GM21381 (cell line): ENCODE data around the gene METRNL.
"Not testable (repeated sequence)": the region's sequence is repeated elsewhere in the genome, so short reads cannot be mapped to it uniquely, and the experiment has no call there.

Experiments
- ATAC-seq: cut with Tn5 transposase; IDR thresholded peaks from one replicate; pipeline ENCODE4 v1.9.1; 2021; ENCODE audit warnings: mild to moderate bottlenecking, moderate library complexity; ENCODE audit not compliant: unreplicated experiment

METRNL gene

GRCh38 chr17:83133302-83134121, 54.1 kb downstream of the METRNL start:
- ATAC-seq, result no peak

GRCh38 chr17:83134456-83134855, 55.0 kb downstream of the METRNL start:
- ATAC-seq, result not testable (repeated sequence)

GRCh38 chr17:83135692-83136091, 56.3 kb downstream of the METRNL start:
- no peak for ATAC-seq

DNA sequence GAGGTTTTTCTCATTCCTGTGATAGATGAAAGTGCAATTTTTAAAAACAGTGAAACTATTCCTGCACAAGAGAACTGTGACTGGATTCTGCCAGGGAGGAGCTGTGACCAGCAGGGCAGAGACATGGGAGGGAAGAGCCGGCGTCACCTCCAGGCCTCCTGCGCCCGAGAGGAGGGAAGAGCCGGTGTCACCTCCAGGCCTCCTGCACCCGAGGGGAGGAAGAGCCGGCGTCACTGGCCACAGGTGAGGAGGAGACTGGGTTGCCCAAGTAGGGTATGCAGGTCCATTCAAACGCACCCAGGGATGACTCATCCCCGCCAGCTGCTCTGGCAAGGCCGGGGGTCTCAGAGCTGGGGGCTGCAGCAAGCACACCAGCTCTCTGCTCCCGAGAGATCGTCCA, 56.7 kb downstream of the METRNL start:
- no peak for ATAC-seq

- no peak for ATAC-seq
Measured at GRCh38 chr17:83136931-83137330, 57.5 kb downstream of the METRNL start.

- no peak for ATAC-seq
Measured at GRCh38 chr17:83137523-83137922, 58.1 kb downstream of the METRNL start.

DNA sequence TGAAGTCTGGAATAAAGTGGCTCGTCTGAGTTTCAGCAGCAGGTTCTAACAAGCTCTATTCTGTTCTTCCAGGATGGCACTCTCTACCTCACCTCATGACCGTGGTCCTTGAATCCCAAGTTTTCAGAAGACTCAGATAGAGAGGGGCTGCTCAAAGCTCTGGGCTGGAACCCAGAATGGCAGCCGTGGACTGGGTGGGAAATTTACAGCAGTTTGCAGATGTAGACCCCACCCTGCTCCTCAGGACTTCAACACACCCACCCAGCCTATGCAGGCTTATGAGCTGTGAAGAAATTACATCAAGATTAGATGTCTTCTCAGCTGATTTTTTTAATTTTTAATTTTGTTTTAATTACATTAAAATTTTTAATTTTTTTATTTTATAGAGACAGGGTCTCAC, 59.4 kb downstream of the METRNL start:
- ATAC-seq, result no peak

GRCh38 chr17:83139541-83140248, 60.3 kb downstream of the METRNL start:
- ATAC-seq, result not testable (repeated sequence)

DNA sequence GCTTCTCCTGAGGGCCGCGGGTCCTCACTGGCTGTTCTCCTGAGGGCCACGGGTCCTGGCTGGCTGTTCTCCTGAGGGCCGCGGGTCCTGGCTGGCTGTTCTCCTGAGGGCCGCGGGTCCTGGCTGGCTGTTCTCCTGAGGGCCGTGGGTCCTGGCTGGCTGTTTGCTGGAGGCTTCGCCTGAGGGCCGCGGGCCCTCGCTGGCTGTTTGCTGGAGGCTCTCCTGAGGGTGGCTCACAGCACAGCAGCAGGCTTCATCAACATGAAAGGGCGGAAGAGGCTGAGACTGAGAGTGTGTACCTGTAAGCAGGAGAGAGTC, 60.8 kb downstream of the METRNL start:
- ATAC-seq, result not testable (repeated sequence)

- no peak for ATAC-seq
Measured at GRCh38 chr17:83142619-83143018, 63.2 kb downstream of the METRNL start.

DNA sequence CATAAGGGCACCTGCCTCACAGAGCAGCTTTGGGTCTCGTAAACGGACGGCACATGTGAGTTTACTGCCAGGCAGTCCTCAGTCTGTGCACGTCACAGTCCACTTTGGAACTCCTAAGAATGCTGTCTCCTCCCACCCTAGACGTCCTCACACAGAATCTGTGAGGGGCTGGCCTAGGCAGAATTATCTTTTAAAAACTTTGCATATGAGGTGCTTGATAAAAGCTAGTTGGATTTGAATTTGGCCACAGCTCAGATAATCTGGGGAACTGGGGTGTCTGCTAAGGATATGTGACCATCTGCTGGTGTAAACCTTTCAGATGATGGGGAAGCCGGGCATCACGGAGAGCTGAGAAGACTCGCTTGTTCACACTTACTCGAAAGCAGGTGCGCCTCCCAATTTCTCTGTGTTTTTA, 64.4 kb downstream of the METRNL start:
- ATAC-seq, result no peak
